ENCODE results near the gene IL1RAP.

GRCh38 chr3:190601622-190602021, 87.7 kb downstream of the IL1RAP start:
- TF ChIP-seq POLR2A (IDR thresholded peaks at IDR 0.05): no peak
- no peak for TF ChIP-seq POLR2AphosphoS5 (IDR thresholded peaks at IDR 0.05)

Measured in prostate gland (tissue), 1 donor.